GM12878 (cell line): ENCODE measurements around the gene STXBP2. TPM values are rescaled to one million over a fixed set of nuclear protein-coding genes. Genes with fewer than 3 reads are reported as not detected.

Source experiments
- ATF7 ChIP-seq: fragments of 450-650 bp; IDR thresholded peaks from 2 replicates; pipeline ENCODE4 v1.6.1; 2016; ENCODE audit warnings: low read depth, mild to moderate bottlenecking
- BHLHE40 ChIP-seq, 2 experiments: fragments of 450-650 bp in 1 of 2; IDR thresholded peaks; 2 replicates each; pipeline ENCODE4 v1.6.1; 2011 to 2017; ENCODE audit warnings: low read depth in 2 of 2, borderline replicate concordance in 1 of 2, improper control_type of control experiment in 1 of 2, low read length in 1 of 2, mild to moderate bottlenecking in 1 of 2
- BMI1 ChIP-seq: fragments of 450-650 bp; IDR thresholded peaks from 2 replicates; pipeline ENCODE4 v1.6.1; 2016; ENCODE audit warnings: mild to moderate bottlenecking, moderate library complexity, borderline replicate concordance
- CHD2 ChIP-seq: IDR thresholded peaks from 2 replicates; pipeline ENCODE4 v1.6.1; 2011; ENCODE audit warnings: low read depth, low read length, improper control_type of control experiment, borderline replicate concordance
- ETV6 ChIP-seq, 2 experiments: fragments of 450-650 bp in 1 of 2; IDR thresholded peaks in 1 of 2; conservative IDR thresholded peaks in 1 of 2; 2 replicates each; pipeline ENCODE4 v1.6.1; 2014; ENCODE audit warnings: antibody characterized with exemption in 1 of 2, borderline replicate concordance in 1 of 2, low read depth in 1 of 2, mild to moderate bottlenecking in 1 of 2, moderate library complexity in 1 of 2
- FOXK2 ChIP-seq: fragments of 450-650 bp; IDR thresholded peaks from 2 replicates; pipeline ENCODE4 v1.6.1; 2017; ENCODE audit warnings: mild to moderate bottlenecking, moderate library complexity
- MXI1 ChIP-seq: fragments of 150-350 bp; IDR thresholded peaks from 2 replicates; pipeline ENCODE4 v1.6.1; 2011; ENCODE audit warnings: low read depth, mild to moderate bottlenecking, inconsistent platforms, low read length, improper control_type of control experiment
- NBN ChIP-seq: fragments of 450-650 bp; IDR thresholded peaks from 2 replicates; pipeline ENCODE4 v1.6.1; 2016
- NFIC ChIP-seq: IDR thresholded peaks from 2 replicates; pipeline ENCODE4 v1.6.1; 2012; ENCODE audit warnings: low read depth, mild to moderate bottlenecking, inconsistent platforms, low read length, moderate library complexity
- NFYA ChIP-seq: IDR thresholded peaks from 2 replicates; pipeline ENCODE4 v1.6.1; 2011; ENCODE audit warnings: low read depth, mild to moderate bottlenecking, low read length, improper control_type of control experiment, borderline replicate concordance
- NR2C1 ChIP-seq: fragments of 450-650 bp; IDR thresholded peaks from 2 replicates; pipeline ENCODE4 v1.6.1; 2017; ENCODE audit warnings: antibody characterized with exemption, mild to moderate bottlenecking, moderate library complexity
- NRF1 ChIP-seq: conservative IDR thresholded peaks from 2 replicates; pipeline ENCODE4 v1.6.1; 2011; ENCODE audit warnings: mild to moderate bottlenecking, low read depth, low read length, improper control_type of control experiment
- PAX5 ChIP-seq: IDR thresholded peaks from 2 replicates; pipeline ENCODE4 v1.6.1; 2011; ENCODE audit warnings: low read depth, low read length, borderline replicate concordance
- RAD21 ChIP-seq: IDR thresholded peaks from 2 replicates; pipeline ENCODE4 v1.6.1; 2011; ENCODE audit warnings: mild to moderate bottlenecking, low read depth, low read length, moderate library complexity; ENCODE audit not compliant: insufficient read depth
- RAD51 ChIP-seq: fragments of 450-650 bp; IDR thresholded peaks from 2 replicates; pipeline ENCODE4 v1.6.1; 2016; ENCODE audit warnings: moderate library complexity, mild to moderate bottlenecking, inconsistent platforms
- RB1 ChIP-seq: fragments of 450-650 bp; formaldehyde crosslinking; IDR thresholded peaks from 2 replicates; pipeline ENCODE4 v1.6.1; 2017; ENCODE audit warnings: mild to moderate bottlenecking, borderline replicate concordance
- RELA ChIP-seq: fragments of 450-650 bp; IDR thresholded peaks from 2 replicates; pipeline ENCODE4 v1.8.0; 2014; ENCODE audit warnings: borderline replicate concordance; ENCODE audit not compliant: partially characterized antibody
- SMC3 ChIP-seq: IDR thresholded peaks from 2 replicates; pipeline ENCODE4 v1.6.1; 2011; ENCODE audit warnings: low read length, improper control_type of control experiment, borderline replicate concordance
- STAT3 ChIP-seq: IDR thresholded peaks from 2 replicates; pipeline ENCODE4 v1.6.1; 2011; ENCODE audit warnings: low read depth, low read length, improper control_type of control experiment
- TCF3 ChIP-seq: IDR thresholded peaks from 2 replicates; pipeline ENCODE4 v1.6.1; 2012; ENCODE audit warnings: low read depth, mild to moderate bottlenecking, low read length, borderline replicate concordance; ENCODE audit not compliant: insufficient read depth
- YY1 ChIP-seq: IDR thresholded peaks from 2 replicates; pipeline ENCODE4 v1.6.1; 2011; ENCODE audit warnings: low read depth, mild to moderate bottlenecking, low read length
- polyA plus RNA-seq, 11 experiments: library from polyadenylated mRNA; depleted of rRNA in 4 of 11; unstranded in 6 of 11; stranded (reverse) in 5 of 11; fragments of >200 nt; fragmentation: Nextera tagmentation in 4 of 11; fragmentation: Illumina TruSeq in 1 of 11; extraction: Ambion mirVana in 4 of 11; extraction: Trizol in 1 of 11; gene quantifications; 1 replicate in 1 of 11; 2 replicates in 10 of 11; pipeline versions ENCODE4 v1.2.1 to v1.2.3, GENCODE V29; 2011 to 2016; ENCODE audit warnings: inconsistent platforms in 2 of 11, missing spikeins in 2 of 11, low read depth in 1 of 11
- total RNA-seq, 4 experiments: library from RNA; depleted of rRNA in 3 of 4; stranded (reverse); fragments of >200 nt in 3 of 4; fragmentation: Illumina TruSeq in 1 of 4; extraction: Trizol in 1 of 4; gene quantifications; 2 replicates each; pipeline versions ENCODE4 v1.2.1 to v1.2.3, GENCODE V29; 2013 to 2021
- TF ChIP-seq, protein P1 (sequence below): IDR thresholded peaks from 2 replicates; pipeline ENCODE4 v1.6.1; 2011; ENCODE audit warnings: borderline replicate concordance, low read depth, mild to moderate bottlenecking, moderate library complexity, mixed read lengths, low read length; ENCODE audit not compliant: insufficient read depth; ENCODE audit errors: extremely low read length
- TF ChIP-seq, protein P2 (sequence below): IDR thresholded peaks from 2 replicates; pipeline ENCODE4 v1.6.1; 2011; ENCODE audit warnings: mild to moderate bottlenecking, low read depth, low read length, moderate library complexity; ENCODE audit not compliant: insufficient replicate concordance
- TF ChIP-seq, protein P3 (sequence below): IDR thresholded peaks from 2 replicates; pipeline ENCODE4 v1.6.1; 2012; ENCODE audit warnings: low read depth, low read length, improper control_type of control experiment
- TF ChIP-seq, protein P4 (sequence below): fragments of 450-650 bp; IDR thresholded peaks from 2 replicates; pipeline ENCODE4 v1.6.1; 2016; ENCODE audit warnings: mild to moderate bottlenecking

The STXBP2 gene
- total and polyA plus RNA-seq, 10 of the 15 experiments (the other 5 are each of a cell fraction or from before 2014, with no cell fraction given): 2.6 to 111 (median 61.4) TPM

DNA sequence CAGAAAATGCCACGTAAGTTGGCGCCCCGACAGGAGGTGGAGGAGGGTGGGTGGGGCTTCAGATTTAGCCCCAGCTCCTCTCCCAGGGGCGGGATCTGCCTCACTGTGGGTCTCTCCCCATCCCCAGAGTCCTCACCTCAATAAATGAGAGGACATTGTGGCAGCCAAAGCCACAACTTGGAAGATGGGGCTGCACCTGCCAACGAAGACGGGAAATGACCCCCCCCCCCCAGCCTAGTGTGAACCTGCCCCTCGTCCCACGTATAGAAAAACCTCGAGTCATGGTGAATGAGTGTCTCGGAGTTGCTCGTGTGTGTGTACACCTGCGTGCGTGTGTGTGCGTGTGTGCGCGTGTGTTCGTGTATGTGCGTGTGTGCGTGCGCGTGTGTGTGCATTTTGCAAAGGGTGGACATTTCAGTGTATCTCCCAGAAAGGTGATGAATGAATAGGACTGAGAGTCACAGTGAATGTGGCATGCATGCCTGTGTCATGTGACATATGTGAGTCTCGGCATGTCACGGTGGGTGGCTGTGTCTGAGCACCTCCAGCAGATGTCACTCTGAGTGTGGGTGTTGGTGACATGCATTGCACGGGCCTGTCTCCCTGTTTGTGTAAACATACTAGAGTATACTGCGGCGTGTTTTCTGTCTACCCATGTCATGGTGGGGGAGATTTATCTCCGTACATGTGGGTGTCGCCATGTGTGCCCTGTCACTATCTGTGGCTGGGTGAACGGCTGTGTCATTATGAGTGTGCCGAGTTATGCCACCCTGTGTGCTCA lies 42.3 kb downstream of the STXBP2 start (continued):
- TF ChIP-seq ETV6 (conservative IDR thresholded peaks at IDR 0.05 in 1 of 2, IDR thresholded peaks at IDR 0.05 in 1 of 2; ENCODE audit: borderline replicate concordance in 1 of 2, low read depth in 1 of 2): no peak
- no peak for TF ChIP-seq NRF1
- no peak for TF ChIP-seq NR2C1
- TF ChIP-seq, protein P1, sequence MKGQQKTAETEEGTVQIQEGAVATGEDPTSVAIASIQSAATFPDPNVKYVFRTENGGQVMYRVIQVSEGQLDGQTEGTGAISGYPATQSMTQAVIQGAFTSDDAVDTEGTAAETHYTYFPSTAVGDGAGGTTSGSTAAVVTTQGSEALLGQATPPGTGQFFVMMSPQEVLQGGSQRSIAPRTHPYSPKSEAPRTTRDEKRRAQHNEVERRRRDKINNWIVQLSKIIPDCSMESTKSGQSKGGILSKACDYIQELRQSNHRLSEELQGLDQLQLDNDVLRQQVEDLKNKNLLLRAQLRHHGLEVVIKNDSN: peak; percentile 83
- no peak for TF ChIP-seq CHD2
- peak; percentile 26; the same call in 1 of the 2 replicates for TF ChIP-seq MXI1
- peak; percentile 81 for TF ChIP-seq RAD21
- TF ChIP-seq SMC3: peak; percentile 92
- no peak for TF ChIP-seq NFYA
- TF ChIP-seq BHLHE40 (IDR thresholded peaks at IDR 0.05; ENCODE audit: borderline replicate concordance in 1 of 2, low read depth in 2 of 2, low read length in 1 of 2): peak; percentile 74 to 90; a peak in 3 of 4 replicates
- TF ChIP-seq, protein P2, sequence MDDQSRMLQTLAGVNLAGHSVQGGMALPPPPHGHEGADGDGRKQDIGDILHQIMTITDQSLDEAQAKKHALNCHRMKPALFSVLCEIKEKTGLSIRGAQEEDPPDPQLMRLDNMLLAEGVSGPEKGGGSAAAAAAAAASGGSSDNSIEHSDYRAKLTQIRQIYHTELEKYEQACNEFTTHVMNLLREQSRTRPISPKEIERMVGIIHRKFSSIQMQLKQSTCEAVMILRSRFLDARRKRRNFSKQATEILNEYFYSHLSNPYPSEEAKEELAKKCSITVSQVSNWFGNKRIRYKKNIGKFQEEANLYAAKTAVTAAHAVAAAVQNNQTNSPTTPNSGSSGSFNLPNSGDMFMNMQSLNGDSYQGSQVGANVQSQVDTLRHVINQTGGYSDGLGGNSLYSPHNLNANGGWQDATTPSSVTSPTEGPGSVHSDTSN: peak; percentile 67
- no peak for TF ChIP-seq BMI1
- peak; percentile 91 for TF ChIP-seq RAD51
- peak; percentile 96 for TF ChIP-seq PAX5
- TF ChIP-seq NBN: 0 out of 2 replicates have a peak, but pooled peaks have one; percentile 37
- TF ChIP-seq, protein P3, sequence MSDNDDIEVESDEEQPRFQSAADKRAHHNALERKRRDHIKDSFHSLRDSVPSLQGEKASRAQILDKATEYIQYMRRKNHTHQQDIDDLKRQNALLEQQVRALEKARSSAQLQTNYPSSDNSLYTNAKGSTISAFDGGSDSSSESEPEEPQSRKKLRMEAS: peak; percentile 49; the same call in 1 of the 2 replicates
- TF ChIP-seq RELA: no peak
- peak; percentile 57; the same call in 1 of the 2 replicates for TF ChIP-seq TCF3
- TF ChIP-seq NFIC: no peak
- TF ChIP-seq, protein P4, sequence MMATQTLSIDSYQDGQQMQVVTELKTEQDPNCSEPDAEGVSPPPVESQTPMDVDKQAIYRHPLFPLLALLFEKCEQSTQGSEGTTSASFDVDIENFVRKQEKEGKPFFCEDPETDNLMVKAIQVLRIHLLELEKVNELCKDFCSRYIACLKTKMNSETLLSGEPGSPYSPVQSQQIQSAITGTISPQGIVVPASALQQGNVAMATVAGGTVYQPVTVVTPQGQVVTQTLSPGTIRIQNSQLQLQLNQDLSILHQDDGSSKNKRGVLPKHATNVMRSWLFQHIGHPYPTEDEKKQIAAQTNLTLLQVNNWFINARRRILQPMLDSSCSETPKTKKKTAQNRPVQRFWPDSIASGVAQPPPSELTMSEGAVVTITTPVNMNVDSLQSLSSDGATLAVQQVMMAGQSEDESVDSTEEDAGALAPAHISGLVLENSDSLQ: peak; percentile 82
- TF ChIP-seq YY1: no peak
- TF ChIP-seq FOXK2: no peak
- TF ChIP-seq RB1: no peak
- 0 out of 2 replicates have a peak, but pooled peaks have one; percentile 12 for TF ChIP-seq ATF7
- no peak for TF ChIP-seq STAT3
